Loucy (cell line): ENCODE measurements around the gene DROSHA.

Experiments
- H2AFZ ChIP-seq: fragments of 200-600 bp; sonication (generic); 2 replicates; pipeline ENCODE4 v1.6.0; 2016; ENCODE audit warnings: antibody characterized with exemption, mild to moderate bottlenecking, low read length, moderate library complexity
- H3F3A ChIP-seq: fragments of 200-600 bp; 2 replicates; pipeline ENCODE4 v1.6.0; 2016; ENCODE audit warnings: antibody characterized with exemption, low read depth, mild to moderate bottlenecking
- H3K27me3 ChIP-seq: fragments of 200-600 bp; sonication (generic); 2 replicates; pipeline ENCODE4 v1.6.1; 2014; ENCODE audit warnings: low read length, mild to moderate bottlenecking; ENCODE audit not compliant: insufficient read depth, poor library complexity, severe bottlenecking
- H3K36me3 ChIP-seq: fragments of 200-600 bp; sonication (generic); 2 replicates; pipeline ENCODE4 v1.6.1; 2016; ENCODE audit warnings: low read length; ENCODE audit not compliant: insufficient read depth
- H3K4me1 ChIP-seq: fragments of 200-600 bp; sonication (generic); 2 replicates; pipeline ENCODE4 v1.5.1; 2014; ENCODE audit warnings: low read length, mild to moderate bottlenecking; ENCODE audit not compliant: insufficient read depth, poor library complexity, severe bottlenecking
- H3K4me2 ChIP-seq: fragments of 200-600 bp; sonication (generic); 2 replicates; pipeline ENCODE4 v1.6.0; 2014; ENCODE audit warnings: antibody characterized with exemption, low read length, low read depth, mild to moderate bottlenecking; ENCODE audit not compliant: poor library complexity, severe bottlenecking
- H3K4me3 ChIP-seq: fragments of 200-600 bp; sonication (generic); 2 replicates; pipeline ENCODE4 v1.5.1; 2014; ENCODE audit warnings: low read length, mild to moderate bottlenecking, mixed read lengths; ENCODE audit not compliant: poor library complexity, severe bottlenecking
- H3K79me2 ChIP-seq: fragments of 200-600 bp; sonication (generic); 2 replicates; pipeline ENCODE4 v1.6.1; 2014; ENCODE audit warnings: low read length; ENCODE audit not compliant: insufficient read depth
- H3K9ac ChIP-seq: fragments of 200-600 bp; sonication (generic); 2 replicates; pipeline ENCODE4 v1.6.0; 2014; ENCODE audit warnings: mild to moderate bottlenecking, low read depth, low read length, moderate library complexity; ENCODE audit not compliant: poor library complexity, severe bottlenecking
- H3K9me2 ChIP-seq: fragments of 200-600 bp; sonication (generic); replicated peaks from 2 replicates; pipeline ENCODE4 v1.6.1; 2016; ENCODE audit warnings: low read depth, low read length, mixed read lengths
- H3K9me3 ChIP-seq: fragments of 200-600 bp; sonication (generic); 2 replicates; pipeline ENCODE4 v1.6.1; 2014; ENCODE audit warnings: mild to moderate bottlenecking, antibody characterized with exemption, low read length, low read depth; ENCODE audit not compliant: insufficient read depth
- H4K20me1 ChIP-seq: fragments of 200-600 bp; sonication (generic); 2 replicates; pipeline ENCODE4 v1.6.0; 2014; ENCODE audit warnings: antibody characterized with exemption, low read length, mild to moderate bottlenecking; ENCODE audit not compliant: insufficient read depth, poor library complexity, severe bottlenecking
- CTCF ChIP-seq: fragments of 200-600 bp; sonication (generic); conservative IDR thresholded peaks from 2 replicates; pipeline ENCODE4 v1.5.1; 2014; ENCODE audit warnings: mild to moderate bottlenecking, antibody characterized with exemption, low read length
- EZH2phosphoT487 ChIP-seq: fragments of 200-600 bp; IDR thresholded peaks from 2 replicates; pipeline ENCODE4 v1.6.1; 2018; ENCODE audit warnings: antibody characterized with exemption, mild to moderate bottlenecking, moderate library complexity, borderline replicate concordance

The DROSHA gene

DNA sequence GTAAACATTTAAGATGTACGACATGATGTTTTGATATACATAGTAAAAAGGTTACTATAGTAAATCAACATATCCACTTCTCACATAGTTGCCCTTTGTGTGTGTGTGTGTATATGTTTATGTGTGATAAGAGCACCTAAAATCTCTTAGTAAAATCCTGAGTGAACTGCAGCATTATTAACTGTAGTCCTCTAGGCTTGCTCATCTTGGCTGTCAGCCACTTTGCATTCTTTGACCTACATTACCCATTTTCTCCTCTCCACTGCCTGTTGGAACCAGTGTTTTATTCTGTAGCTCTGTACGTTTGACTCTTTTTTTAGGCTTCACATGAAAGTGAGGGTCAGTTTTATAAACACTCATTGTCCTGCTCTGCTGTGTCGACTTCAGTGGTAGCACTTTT lies 24.6 kb upstream of the DROSHA start:
- Histone ChIP-seq H3K9ac (no peak overlapping the region), H3F3A (no peaks in the 10 kb centered on the region), H3K9me3 (no peaks in the 10 kb centered on the region), H3K27me3 (no peaks in the 10 kb centered on the region), H4K20me1 (no peaks in the 10 kb centered on the region), H3K4me1 (no peaks in the 10 kb centered on the region), H3K36me3 (peaks cover 3% of the 10 kb centered on the region; the same call in 1 of the 2 replicates), H2AFZ (no peak overlapping the region), H3K4me3 (no peak overlapping the region), H3K9me2 (no peaks in the 10 kb centered on the region), H3K4me2 (no peak overlapping the region), H3K79me2 (no peaks in the 10 kb centered on the region)
- TF ChIP-seq EZH2phosphoT487: no peak
- no peak for TF ChIP-seq CTCF

GRCh38 chr5:31554552-31554951 lies 22.7 kb upstream of the DROSHA start:
- no peak overlapping the region for H2AFZ ChIP-seq
- H3K27me3 ChIP-seq: no peaks in the 10 kb centered on the region
- H3K4me2 ChIP-seq: no peak overlapping the region
- no peaks in the 10 kb centered on the region for H3K9me2 ChIP-seq
- H3K4me3 ChIP-seq: no peak overlapping the region
- no peaks in the 10 kb centered on the region for H3K9me3 ChIP-seq
- peaks cover 3% of the 10 kb centered on the region; the same call in 1 of the 2 replicates for H3K36me3 ChIP-seq
- H3K79me2 ChIP-seq: no peaks in the 10 kb centered on the region
- H3F3A ChIP-seq: no peaks in the 10 kb centered on the region
- H3K4me1 ChIP-seq: no peaks in the 10 kb centered on the region
- TF ChIP-seq EZH2phosphoT487 (no peak), CTCF (no peak)
- H4K20me1 ChIP-seq: no peaks in the 10 kb centered on the region
- no peak overlapping the region for H3K9ac ChIP-seq

DNA sequence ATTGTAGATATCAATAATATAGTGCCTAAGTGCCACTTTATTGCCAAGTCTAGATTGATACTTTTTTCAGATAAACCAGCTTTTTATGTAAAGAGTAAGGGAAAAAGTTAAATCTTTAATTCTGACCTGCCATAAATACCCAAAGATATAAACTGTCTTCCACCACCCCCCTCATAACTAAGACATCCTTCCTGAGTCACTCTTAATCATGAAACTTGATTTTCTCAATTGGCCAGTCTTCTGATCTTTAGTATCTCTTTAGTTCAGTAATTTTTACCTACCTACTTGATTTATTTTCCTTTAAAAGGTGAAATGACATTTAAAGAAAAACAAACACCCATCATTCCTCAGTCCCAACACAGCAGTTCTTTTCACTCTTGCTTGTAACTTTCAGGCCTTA lies 22.0 kb upstream of the DROSHA start:
- Histone ChIP-seq H3K27me3 (no peaks in the 10 kb centered on the region), H3K4me3 (no peak overlapping the region)

More for the DNA sequence above, 22.0 kb upstream of the DROSHA start:
- no peak for TF ChIP-seq CTCF
- no peak for TF ChIP-seq EZH2phosphoT487
- no peaks in the 10 kb centered on the region for H3K9me2 ChIP-seq
- no peak overlapping the region for H3K4me2 ChIP-seq
- H3K79me2 ChIP-seq: no peaks in the 10 kb centered on the region
- no peak overlapping the region for H3K9ac ChIP-seq
- no peaks in the 10 kb centered on the region for H3F3A ChIP-seq
- H4K20me1 ChIP-seq: no peaks in the 10 kb centered on the region
- H3K9me3 ChIP-seq: no peaks in the 10 kb centered on the region
- no peak overlapping the region for H2AFZ ChIP-seq
- peaks cover 3% of the 10 kb centered on the region; the same call in 1 of the 2 replicates for H3K36me3 ChIP-seq
- no peaks in the 10 kb centered on the region for H3K4me1 ChIP-seq
